Activated T-cell treated with anti-CD3 and anti-CD28 coated beads, Interleukin-2, amount 50 U/mL, for 48 hours (primary cell): ENCODE results near the gene CFAP157.

Experiments
- DNase-seq, 2 experiments: peaks; one replicate each; pipeline ENCODE4 v3.0.0-alpha.2; 2020

The CFAP157 gene

DNA sequence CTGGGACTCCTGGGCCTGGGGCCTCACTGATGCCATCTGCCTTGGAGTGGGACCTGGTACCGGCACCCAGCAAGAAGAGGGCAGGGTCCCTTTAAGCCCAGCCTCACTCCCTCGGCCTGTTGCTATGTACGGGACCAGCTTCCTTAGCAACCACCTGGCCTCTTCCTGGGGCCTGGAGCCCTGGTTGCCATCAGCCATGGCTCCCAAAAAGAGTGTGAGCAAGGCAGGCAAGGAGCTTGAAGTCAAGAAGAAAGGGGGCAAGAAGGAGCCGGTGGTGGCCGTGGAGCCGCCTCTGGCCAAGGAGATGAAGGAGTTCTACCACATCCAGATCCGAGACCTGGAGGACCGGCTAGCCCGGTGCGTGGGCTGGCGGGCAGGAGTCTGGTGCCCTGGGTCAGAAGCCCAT is at the start of gene CFAP157:
CFAP157 (plus strand) TSS at position 153 of the 406 bp plus-strand sequence; CDS start at position 197, 44 bp downstream.
- no peak for DNase-seq

DNA sequence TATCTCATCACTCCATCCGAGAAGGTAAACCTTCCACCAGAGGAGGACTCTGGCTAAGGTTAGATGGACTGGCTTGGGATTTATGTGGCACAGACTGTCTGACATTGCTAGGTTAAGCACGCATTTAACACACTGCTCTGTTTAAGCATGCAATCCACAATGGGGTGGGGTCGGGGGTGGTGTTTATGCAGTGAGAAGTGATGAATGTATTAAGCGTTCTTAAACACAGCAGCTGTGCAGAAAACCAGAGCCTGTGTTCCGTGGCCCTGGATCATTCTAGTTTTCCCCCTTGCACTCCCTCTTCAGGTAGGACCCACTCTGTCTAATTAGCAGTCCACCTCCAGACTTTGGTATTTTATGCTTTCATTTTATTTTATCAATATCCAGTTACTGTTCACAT is 48.4 kb upstream of the CFAP157 start:
- DNase-seq, result no peak

DNA sequence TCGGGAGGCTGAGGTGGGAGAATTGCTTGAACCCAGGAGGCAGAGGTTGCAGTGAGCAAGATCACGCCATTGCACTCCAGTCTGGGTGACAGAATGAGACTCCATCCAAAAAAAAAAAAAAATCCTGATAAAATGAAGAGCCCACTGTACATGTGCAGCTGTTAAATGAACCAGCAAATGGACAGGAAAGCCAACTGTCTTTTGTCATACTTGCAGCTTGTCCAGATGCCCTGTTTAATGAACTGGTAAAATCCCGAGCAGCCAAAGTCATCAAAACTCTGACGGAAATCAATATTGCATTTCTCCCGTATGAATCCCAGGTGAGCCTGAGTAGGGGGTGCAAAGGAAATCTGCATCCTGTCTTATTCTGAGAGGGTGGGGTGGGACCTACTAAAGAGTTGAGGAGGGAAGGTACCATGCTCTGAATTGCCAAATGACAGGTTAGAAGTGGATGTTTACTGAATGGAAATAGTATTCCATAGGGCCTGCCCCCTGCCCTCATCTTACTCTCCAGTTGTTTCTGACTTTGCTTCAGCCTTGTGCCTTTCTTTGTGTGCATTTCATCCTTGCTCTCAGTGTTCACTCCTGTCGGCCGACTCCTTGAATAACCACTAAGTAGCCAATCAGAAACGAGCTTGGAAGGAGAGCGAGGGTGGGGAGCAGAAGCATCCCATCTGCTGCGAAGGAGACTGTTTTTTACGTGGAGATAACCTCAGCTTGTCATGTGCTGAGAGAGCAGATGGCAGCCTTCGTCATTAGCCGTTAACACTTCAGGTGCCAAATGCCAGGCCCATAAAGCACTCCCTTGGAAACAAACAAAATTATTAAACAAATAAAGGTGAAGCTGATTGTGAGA is 45.7 kb upstream of the CFAP157 start:
- no peak for DNase-seq

DNA sequence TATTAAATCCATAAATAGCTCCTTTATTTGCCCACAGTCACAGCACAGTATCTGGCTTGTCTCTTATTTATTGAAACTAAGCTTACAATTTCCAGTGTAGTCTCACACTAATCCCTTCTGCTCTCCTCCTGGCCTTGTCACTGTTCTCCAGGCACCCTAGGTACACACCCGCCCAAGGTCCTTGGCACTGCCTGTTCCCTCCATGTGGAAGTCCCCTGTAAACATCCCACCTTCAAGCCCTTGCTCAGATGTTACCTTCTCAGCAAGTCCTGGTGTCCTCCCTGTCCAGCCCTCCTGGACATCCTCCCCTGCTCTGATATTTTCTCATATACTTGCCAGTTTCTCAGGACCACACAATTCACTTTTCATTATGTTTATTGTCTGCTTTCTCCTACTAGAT is 44.2 kb upstream of the CFAP157 start:
- DNase-seq, result no peak

DNA sequence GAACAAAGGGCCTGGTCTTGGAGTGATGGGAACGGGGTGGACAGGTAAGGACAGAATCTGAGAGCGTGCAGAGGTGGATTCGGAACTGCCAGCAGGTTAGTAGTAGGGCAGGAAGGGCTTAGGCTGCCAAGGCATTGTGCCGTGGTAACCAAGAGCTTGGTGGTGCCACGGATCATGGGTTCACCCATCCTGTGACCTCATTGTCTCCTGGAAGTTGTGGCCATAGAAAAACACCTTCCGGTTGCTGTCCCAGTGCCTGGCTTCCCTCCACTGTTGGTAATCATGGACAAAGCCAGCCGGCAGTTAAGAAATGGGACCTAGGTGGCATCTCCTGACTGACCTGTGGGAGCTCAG is 42.5 kb upstream of the CFAP157 start:
- no peak for DNase-seq

DNA sequence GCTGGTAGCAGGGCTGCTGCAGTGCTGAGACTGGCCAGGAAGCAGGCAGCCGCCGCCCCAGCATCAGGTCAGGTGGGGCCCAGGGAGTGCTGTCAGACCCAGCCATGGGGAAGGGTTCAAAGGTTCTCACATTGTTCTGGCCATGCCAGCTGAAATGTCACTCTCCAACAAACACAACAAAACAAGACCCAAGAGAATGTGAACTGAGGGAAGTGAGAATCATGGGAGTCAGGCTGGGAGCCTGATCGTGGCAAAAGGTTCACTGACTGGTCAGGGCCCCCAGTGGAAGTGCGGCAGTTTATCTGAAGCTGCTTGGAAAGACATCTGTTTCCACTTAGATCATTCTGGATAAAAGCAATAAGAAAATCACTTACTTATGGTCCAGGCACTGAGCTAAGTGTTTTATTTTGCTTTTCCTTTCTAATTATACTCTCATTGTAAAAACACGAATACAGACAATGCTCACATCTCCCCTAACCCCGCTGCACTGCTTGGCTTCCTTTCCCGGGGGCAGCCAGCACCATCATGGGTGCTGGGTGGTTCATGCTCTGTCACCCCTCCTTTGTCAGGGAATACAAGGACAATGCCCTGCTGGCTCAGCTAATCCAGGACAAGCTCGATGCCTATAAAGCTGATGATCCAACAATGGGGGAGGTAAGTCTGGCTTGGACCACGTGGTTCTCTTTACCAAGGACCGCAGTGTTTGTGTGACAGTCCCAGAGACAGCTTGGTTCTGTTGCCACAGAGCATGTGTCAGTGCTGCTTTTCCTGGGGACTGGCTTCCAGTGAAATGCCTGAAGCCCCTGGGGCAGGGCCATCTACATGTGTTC is 41.9 kb upstream of the CFAP157 start:
- no peak for DNase-seq

DNA sequence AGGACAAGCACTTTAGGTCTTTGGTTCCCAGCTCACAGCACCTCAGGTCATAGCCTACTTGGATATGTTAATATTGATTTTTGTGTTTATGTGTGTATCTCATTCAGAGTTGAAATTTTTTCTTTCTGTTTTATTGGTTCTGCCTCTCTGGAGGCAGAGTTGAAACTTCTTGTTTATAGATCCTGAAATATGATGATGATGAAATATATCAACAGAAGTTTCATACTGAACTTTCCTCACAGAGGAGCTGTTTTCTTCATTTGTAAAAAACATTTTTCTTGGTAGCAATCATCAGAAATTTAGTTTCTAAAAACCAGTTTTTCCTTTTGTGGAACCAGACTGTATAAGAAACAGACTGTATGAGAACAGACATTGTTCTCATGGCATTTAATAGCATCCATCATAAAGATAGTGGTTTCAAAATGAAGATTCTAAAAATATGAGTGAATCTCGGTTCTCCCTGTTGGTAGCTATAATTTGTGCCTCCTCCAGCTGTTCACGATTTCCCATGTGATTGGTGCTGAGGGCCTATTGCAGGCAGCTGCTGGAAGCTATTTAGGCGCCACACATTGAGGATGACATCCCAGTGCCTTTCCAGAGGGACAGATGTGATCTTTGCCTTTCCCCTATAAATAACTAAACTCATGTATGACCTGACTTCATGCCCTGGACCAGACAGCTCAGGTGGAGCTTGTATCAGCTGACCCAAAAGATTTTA is 39.5 kb upstream of the CFAP157 start:
- DNase-seq, result no peak

DNA sequence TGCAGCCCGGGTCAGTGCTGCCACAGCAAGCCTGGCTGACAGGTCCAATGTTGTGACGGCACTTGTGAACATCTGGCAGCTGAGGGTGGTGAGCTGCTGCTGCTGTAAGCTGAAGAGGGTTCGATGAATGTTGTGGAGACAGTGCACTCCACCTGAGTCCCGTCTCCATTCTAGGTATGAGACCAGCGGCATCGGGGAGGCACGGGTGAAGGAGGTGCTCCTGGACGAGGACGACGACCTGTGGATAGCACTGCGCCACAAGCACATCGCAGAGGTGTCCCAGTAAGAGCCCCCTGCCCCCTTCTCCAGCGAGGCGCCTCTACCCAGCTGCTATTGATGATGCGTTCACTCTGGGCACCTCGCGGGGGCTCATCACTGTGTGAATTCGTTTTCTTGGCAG is 38.9 kb upstream of the CFAP157 start:
- no peak for DNase-seq

DNA sequence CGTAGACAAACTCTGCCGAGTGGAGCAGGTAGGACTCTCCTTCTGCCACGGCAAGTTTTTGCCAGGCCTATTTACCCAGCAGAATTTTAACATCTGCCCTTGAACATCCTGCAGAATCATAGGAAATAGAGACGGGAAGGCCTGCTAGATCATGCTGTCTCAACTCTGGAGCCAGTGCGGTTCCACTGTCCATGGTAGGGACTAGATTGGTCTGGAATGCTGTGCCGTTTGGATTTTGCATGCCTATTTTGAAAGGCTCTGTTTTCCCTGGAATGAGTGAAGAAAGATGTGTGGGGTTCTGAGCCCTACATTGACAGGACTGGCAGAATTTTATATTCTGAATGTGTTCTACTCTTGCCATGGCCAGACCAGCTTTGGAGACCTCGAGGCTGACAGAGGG is 33.6 kb upstream of the CFAP157 start:
- no peak for DNase-seq

DNA sequence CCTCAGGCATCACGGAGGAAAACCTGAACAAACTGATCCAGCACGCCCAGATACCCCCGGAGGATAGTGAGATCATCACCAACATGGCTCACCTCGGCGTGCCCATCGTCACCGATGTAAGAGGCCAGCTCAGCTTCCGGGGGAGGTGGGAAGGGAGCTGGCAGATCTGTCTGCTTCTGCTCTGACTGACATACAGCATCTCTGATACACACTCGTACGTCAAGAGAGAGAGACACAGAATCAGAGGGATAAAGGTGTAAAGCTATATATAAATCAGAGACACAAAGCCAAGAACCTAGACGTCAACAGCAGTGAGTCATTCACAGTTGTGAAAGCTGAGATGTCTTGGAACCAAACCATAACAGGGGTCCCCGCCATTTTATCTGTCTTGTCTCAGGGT is 30.1 kb upstream of the CFAP157 start:
- DNase-seq, result no peak

DNA sequence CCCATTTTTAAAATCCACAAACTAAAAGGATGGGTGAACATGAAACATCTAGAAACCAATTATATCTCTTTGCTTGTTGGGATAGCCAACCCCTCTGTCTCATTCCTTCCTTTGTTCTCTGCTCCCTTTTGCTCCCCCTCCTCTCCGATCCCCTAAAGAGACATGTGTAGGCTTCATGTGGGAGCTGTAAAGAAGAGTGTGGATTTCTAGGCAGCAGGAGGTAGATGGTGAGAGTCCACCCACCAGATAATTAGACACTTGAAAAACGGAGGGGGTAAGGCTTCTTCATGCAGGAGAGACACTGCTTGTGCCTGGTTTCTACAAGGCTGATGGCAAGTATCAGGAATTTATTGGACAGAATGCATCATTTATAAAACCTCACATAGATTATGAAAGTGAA is 27.3 kb upstream of the CFAP157 start:
- no peak for DNase-seq

DNA sequence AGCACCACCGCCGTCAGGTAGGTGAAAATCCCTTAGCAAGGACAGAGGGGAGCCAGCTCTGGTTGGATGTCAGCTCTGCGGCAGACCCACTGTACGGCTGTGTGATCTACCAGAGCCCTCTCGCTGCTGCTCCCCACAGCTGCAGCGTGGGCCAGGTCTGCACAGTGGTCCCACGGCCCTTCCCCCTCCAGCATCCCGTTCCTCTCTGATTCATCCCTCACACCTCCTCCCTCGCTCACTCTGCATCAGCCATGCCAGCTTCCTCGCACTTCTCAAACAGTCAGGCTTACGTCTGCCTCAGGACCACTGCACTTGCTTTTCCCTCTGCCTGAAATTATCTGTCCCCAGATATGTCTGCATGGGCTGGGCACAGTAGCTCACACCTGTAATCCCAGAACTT is 26.6 kb upstream of the CFAP157 start:
- DNase-seq, result no peak

DNA sequence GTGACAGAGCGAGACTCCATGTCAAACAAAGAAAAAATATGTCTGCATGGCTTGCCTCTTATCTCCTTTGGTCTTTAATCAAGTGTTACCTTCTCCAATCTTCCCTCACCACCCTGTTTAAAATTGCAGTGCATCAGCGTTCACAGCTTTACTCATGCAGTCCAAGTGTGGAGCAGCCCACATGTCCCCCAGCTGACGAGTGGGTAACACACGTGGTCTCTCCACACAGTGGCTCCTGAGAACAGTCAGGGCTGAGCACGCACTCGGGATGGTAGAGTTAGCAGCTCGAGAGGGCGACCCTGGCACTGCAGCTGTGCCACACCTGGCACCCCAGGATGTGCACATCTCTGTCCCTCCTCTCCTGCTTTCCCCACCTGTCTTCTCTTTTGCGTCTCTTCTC is 25.9 kb upstream of the CFAP157 start:
- DNase-seq, result no peak

DNA sequence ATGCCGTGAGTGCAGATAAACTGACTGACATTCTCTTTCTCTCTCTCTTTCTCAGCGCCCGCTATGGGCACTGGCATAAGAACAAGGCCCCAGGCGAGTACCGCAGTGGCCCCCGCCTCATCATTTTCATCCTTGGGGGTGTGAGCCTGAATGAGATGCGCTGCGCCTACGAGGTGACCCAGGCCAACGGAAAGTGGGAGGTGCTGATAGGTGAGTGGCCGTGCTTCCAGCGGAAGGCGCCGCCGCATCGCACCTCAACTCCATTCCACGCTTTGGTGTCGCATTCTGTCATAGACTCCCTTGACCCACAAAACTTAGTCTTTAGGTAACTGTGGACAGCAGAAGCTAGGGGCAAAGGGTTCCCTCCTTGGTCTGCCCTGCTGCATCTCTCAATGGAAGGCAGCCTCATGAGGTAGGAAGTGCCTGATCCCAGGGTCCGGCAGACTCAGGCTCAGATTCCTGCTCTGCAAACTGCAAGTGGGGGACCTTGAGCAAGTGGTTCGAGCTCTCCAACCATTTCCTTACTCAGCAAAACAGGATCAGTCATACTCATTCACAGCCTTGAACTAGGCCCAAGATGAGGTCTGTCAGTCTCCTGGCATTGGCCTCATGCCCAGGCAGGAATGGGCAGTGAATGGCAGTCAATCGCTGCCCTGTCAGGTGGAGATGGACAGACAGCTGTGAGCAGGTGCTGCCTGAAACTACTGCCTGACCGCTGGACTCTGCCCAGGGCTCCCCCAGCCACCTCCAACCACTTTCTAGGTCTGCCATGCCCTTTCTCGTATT is 24.2 kb upstream of the CFAP157 start:
- no peak for DNase-seq

DNA sequence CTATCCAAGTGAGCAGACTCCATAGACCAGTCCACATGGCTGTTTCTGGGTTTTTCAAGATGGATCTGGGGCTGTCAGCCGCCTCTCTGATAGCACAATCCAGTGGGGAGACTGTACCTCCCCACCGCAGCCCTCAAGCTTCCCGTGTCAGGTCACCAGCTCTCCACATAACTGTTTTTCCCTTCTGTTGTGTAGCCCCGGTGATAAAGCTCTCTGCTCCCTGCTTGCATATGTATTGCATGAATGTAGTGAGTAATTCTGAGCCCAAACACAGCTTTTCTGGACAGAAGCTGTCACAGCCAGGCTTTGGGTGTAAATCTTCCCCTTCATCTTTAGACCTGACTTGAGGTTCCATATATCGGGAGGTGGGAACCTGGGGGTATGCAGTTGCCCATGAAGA is 23.1 kb upstream of the CFAP157 start:
- no peak for DNase-seq

DNA sequence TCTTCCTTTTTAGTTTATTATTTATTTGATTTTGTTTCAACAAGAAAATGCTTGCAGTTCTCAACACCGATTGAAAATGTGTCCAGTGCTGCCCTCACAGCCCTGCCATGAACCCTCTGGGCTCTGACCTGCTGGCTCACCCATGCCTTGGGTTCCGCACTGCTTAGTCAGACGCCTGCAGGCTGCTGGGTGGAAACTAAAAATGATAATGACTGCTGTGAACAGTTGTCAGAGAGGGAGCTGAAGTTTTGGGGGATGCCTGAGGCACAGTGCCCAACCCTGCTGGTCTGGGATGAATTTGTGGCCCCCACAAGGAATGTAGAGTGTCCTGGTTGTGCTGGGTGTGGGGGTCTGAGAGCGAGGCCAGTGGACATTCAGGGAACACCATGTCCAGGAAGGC is 22.2 kb upstream of the CFAP157 start:
- no peak for DNase-seq

DNA sequence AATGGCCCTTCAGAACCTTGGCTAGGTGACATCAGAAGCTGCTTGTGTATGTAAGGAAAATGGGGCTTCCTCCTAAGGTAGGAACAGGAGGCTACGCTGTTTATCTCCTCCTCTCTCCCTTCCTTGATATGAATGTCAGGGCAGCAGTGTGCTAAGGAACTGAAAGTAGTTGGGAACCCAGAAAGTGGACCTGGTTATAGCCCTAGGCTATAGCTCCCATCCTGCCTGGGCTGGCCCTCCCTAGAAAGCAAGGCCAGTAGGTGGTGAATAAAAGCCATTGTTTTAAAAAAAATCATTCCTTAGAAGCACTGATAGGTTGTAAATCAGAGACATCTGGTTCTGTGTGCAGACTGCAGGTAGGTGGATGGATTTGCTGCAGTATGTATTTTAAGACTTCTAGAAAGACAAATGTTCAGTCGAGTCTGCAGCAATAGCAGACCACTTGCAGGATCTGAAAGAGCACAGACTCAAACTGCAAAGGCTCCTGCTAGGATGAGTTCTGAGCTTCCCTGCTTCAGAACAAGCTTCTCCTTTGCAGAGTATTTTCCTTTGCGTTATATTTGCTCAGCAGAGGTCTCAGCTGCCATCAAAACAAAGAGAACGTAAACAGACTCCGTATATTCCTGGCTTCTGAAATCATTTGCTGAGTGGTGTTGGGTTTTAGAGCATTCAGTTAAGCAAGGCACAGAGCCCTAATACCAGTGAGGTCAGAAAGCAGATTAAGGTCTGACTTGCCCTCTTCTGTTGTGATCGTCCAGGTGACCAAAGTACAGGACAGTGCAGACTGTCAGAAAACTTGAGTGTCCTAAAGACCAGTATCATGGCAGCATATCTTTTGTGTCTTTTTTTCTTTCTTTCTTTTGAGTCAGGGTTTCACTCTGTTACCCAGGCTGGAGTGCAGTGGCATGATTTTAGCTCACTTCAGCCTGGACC is 20.1 kb upstream of the CFAP157 start:
- DNase-seq, result no peak

DNA sequence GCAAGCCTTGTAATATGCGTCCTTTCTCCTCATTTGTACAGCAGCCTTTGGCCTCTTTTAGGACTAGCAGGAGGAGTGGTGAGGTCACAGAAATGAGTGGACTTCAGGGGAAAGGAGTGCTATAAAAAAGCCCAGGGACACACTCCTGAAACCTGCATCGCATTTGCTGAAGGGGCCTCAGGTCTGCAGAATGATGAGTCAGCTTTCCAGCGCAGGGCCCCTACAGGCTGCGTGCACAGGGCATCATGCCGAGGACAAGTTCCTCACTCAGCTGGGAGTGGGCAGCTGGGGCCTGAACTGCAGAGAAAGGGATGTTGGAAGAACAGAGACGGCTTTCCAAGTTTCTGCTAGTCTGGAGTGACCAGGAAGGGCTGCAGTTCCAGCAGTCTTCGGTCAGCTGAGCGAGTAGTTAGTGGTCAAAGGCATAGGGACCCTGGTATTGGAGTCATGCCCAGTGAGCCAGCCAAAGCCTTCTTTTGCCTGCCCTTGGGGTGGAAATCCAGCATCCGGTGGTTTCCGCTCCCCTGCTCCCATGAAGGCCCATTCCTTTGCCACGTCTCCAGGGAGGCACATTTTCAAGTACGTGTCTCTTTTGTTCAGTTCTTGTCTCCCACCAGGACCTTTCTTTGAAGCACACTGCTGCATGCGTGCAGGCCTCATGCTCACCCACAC is 17.3 kb upstream of the CFAP157 start:
- DNase-seq, result no peak

DNA sequence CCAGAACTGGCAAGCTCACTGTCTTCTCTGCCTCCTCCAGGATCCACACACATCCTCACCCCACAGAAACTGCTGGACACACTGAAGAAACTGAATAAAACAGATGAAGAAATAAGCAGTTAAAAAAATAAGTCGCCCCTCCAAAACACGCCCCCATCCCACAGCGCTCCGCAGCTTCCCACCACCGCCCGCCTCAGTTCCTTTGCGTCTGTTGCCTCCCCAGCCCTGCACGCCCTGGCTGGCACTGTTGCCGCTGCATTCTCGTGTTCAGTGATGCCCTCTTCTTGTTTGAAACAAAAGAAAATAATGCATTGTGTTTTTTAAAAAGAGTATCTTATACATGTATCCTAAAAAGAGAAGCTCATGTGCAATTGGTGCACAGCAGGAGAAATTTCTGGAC is 16.1 kb upstream of the CFAP157 start:
- DNase-seq, result no peak

DNA sequence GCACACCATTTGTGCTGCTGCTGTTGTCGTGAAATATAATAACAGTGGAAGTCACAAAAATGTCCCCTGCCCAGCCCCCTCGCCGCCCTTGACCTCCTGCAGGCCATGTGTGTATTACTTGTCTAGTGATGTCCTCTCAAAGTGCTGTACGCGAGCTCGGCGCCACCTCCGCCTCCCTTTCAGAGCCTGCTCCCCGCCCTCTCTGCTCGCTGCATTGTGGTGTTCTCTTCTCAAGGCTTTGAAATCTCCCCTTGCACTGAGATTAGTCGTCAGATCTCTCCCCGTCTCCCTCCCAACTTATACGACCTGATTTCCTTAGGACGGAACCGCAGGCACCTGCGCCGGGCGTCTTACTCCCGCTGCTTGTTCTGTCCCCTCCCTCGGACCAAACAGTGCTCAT is 14.7 kb upstream of the CFAP157 start:
- no peak for DNase-seq

DNA sequence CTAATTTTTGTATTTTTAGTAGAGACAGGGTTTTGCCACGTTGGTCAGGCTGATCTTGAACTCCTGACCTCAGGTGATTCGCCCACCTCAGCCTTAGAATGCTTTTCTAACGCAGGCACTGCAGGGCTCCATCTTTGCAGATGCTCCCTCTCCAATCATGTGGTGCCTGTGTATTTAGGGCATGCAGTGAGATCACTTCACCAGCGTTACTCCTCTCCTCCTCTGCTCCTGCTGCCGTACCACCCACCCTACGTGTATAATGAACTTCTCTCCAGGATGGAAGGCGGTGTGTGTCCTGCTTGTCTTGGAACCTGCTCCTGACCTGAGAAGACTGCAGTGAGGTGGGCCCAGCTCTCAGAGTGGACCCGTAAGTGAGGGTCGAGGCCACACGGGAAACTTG is 13.6 kb upstream of the CFAP157 start:
- DNase-seq, result no peak
